Astrocyte of the spinal cord (primary cell): ENCODE measurements around the gene RHOT2.

Experiments used
- DNase-seq: peaks from one replicate; pipeline ENCODE4 v3.0.0; 2011; ENCODE audit warnings: low read depth, low spot score
- H3K4me3 ChIP-seq: 2 replicates; pipeline ENCODE4 v1.5.1; 2011; ENCODE audit warnings: low read depth, mild to moderate bottlenecking, low read length, moderate library complexity
- in situ Hi-C: cut with HindIII; loops from 2 replicates; pipeline ENCODE4 v1.10.0; 2017; ENCODE audit warnings: low sequenced_read_pairs
- TF ChIP-seq, protein P1 (sequence below): IDR thresholded peaks from 2 replicates; pipeline ENCODE4 v1.5.1; 2012; ENCODE audit warnings: low read depth, mild to moderate bottlenecking, low read length, inconsistent platforms

RHOT2 gene

DNA sequence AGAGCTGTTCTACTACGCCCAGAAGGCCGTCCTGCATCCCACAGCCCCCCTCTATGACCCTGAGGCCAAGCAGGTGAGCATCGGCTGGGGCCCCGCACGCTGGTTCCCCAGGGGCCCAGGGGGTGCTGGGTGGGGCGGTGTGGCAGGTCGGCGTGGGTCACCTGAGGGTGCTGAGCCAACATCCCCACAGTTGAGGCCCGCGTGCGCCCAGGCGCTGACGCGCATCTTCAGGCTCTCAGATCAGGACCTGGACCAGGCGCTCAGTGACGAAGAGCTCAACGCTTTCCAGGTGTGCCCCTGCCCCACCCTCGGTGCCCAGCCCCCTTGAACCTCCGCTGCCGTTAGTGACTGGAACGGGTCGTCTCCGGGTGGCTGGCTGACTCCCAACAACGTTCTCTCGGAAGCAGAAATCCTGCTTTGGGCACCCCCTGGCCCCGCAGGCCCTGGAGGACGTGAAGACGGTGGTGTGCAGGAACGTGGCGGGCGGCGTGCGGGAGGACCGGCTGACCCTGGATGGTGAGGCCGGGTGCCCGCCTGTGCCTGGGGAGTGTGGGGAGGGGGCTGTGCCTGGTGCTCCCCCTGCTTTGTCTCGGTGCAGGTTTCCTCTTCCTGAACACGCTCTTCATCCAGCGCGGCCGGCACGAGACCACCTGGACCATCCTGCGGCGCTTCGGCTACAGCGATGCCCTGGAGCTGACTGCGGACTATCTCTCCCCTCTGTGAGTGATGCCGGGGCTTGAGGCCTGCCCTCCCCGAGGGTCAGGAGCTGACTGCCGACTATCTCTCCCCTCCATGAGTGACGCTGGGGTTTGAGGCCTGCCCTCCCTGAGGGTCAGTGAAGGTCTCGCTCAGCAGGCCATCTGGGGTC, 2.8 kb downstream of the RHOT2 start:
- DNase-seq, result no peak
- in situ Hi-C loops, result no loop called here
- no peak overlapping the region for H3K4me3 ChIP-seq
- TF ChIP-seq, protein P1, sequence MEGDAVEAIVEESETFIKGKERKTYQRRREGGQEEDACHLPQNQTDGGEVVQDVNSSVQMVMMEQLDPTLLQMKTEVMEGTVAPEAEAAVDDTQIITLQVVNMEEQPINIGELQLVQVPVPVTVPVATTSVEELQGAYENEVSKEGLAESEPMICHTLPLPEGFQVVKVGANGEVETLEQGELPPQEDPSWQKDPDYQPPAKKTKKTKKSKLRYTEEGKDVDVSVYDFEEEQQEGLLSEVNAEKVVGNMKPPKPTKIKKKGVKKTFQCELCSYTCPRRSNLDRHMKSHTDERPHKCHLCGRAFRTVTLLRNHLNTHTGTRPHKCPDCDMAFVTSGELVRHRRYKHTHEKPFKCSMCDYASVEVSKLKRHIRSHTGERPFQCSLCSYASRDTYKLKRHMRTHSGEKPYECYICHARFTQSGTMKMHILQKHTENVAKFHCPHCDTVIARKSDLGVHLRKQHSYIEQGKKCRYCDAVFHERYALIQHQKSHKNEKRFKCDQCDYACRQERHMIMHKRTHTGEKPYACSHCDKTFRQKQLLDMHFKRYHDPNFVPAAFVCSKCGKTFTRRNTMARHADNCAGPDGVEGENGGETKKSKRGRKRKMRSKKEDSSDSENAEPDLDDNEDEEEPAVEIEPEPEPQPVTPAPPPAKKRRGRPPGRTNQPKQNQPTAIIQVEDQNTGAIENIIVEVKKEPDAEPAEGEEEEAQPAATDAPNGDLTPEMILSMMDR, result no peak

DNA sequence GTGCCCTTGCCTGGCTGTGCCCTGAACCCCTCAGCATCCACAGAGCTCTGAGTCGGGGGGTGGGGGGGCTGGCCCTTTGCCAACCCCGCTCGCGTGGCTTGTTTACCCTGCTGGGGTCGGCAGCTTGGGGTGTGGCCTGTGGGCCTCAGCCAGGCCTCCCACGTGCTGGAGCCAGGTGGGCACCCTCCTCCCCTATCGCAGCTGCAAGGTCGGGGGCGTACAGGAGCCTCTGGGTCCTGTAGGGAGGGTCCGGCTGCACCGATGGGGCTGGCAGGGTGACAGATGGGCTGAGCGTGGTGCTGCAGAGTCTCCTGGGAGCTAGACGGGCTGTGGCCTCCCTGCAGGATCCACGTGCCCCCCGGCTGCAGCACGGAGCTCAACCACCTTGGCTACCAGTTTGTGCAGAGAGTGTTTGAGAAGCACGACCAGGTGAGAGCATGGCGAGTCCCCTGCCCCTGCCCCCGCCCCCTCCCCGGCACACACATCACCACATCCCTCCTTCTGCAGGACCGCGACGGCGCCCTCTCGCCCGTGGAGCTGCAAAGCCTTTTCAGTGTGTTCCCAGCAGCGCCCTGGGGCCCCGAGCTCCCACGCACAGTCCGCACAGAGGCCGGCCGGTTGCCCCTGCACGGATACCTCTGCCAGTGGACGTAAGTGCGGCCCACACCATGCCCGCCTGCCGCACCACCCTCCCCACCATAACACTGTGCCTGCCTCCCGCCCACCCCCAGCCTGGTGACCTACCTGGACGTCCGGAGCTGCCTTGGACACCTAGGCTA, 3.6 kb downstream of the RHOT2 start:
- no peak for DNase-seq
- in situ Hi-C loops, result no loop called here
- TF ChIP-seq, protein P1, result no peak
- H3K4me3 ChIP-seq, result no peak overlapping the region

DNA sequence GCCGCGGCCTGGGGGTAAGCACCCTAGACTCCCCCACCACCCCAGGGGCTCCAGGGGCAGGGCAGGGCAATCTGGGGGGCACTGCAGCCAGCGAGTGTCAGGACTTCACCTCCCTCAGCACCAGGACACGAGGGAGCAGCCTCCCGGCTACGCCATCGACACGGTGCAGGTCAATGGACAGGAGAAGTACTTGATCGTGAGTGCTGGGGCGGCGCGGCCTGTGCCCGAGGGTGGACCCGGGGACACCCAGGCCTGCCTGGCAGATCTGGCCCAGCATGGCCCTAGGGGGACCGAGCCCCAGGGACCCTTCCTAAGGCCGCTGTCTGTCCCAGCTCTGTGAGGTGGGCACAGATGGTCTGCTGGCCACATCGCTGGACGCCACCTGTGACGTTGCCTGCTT, 4.4 kb downstream of the RHOT2 start:
- in situ Hi-C loops, result no loop called here
- no peak overlapping the region for H3K4me3 ChIP-seq
- no peak for DNase-seq
- TF ChIP-seq, protein P1, result no peak

DNA sequence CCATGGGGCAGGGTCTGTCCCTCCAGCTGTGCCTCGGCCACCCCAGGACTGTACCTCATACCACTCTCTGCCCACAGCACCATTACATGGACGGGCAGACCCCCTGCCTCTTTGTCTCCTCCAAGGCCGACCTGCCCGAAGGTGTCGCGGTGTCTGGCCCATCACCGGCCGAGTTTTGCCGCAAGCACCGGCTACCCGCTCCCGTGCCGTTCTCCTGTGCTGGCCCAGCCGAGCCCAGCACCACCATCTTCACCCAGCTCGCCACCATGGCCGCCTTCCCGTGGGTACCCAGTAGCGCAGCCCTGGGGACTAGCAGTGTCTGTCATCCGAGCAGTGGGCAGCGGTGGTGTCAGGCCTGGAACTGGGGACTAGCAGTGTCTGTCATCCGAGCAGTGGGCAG, 4.9 kb downstream of the RHOT2 start:
- DNase-seq, result no peak
- H3K4me3 ChIP-seq, result no peak overlapping the region
- in situ Hi-C loops, result no loop called here
- TF ChIP-seq, protein P1, result no peak

DNA sequence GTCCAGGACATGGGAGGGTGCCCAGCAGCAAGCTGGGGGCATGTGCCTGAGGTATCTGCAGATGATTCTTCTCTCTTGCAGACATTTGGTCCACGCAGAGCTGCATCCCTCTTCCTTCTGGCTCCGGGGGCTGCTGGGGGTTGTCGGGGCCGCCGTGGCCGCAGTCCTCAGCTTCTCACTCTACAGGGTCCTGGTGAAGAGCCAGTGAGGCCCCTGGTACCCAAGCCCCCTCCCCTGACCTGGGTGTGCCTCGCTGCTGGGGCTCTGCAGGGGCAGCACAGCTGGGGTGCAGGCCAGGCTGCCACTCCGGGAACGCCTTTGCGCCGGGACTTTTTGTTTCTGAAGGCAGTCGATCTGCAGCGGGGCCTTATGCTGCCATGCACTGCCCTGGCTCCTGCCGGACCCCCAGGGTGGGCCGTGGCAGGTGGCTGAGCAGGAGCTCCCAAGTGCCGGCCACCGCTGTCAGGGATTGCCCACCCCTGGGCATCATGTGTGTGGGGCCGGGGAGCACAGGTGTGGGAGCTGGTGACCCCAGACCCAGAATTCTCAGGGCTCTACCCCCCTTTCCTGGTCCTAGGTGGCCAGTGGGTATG, 5.6 kb downstream of the RHOT2 start:
- no peak overlapping the region for H3K4me3 ChIP-seq
- no peak for DNase-seq
- in situ Hi-C loops, result no loop called here
- TF ChIP-seq, protein P1, result no peak

DNA sequence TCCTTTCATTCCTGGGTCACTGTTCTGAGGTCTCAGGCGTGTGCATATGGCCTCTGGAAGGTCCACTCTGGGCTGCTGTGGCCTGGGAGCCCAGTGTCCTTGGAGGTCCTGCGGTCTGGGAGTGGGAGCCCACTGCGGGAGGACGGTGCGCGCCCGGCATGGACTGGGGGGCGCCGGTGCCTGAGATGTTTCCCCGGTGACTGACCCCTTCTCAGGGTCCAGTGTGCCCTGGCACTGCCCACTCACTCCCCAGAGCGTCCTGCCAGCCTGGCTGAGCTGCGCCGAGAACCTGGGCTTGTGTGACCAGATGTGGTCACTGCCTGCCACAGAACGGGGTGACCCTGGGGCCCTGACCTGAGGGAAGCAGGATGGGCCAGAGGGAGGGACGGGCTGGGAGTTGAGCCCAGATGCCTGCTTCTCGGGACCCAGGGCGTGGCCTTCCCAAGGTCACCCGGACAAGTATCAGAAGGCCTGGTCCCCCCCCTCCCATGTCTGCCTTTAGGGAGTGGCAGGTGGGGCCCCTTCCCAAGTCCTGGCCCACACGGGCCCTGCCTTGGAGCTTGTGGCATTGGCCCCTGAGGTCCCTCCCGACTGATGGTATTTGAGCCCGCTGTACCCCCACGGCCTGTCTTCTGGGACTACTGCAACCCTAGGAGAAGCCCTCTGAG, 6.4 kb downstream of the RHOT2 start:
- in situ Hi-C loops, result no loop called here
- H3K4me3 ChIP-seq, result no peak overlapping the region
- DNase-seq, result no peak
- TF ChIP-seq, protein P1, result no peak
